Body of pancreas (tissue), 4 donors: Measurements from ENCODE around the gene PTGS2. TPM values are rescaled to one million over a fixed set of nuclear protein-coding genes. Genes with fewer than 3 reads are reported as not detected.
"Not testable (repeated sequence)": the region's sequence is repeated elsewhere in the genome, so short reads cannot be mapped to it uniquely, and the experiment has no call there.

Experiments used
- ATAC-seq: fragments of 150-250 bp; one replicate; pipeline ENCODE4 v1.9.1; 2016
- DNase-seq, 4 donors: peaks; one replicate each; pipeline ENCODE4 v3.0.0-alpha.2; 2019
- H3K27ac ChIP-seq, 4 donors: fragments of 200-600 bp; sonication (generic); 1 replicate in 3 of 4; 2 replicates in 1 of 4; pipeline versions ENCODE4 v1.5.1 to v1.6.1; 2016 to 2019; ENCODE audit warnings: mild to moderate bottlenecking in 1 of 4, mixed read lengths in 1 of 4, moderate library complexity in 1 of 4
- H3K27me3 ChIP-seq, 2 donors: fragments of 200-600 bp; sonication (generic); one replicate each; pipeline ENCODE4 v1.6.0; 2016; ENCODE audit warnings: mild to moderate bottlenecking in 1 of 2
- H3K36me3 ChIP-seq, 2 donors: fragments of 200-600 bp; sonication (generic); replicated peaks in 1 of 2; 2 replicates each; pipeline ENCODE4 v1.5.1; 2016; ENCODE audit warnings: low read depth in 2 of 2; ENCODE audit not compliant: insufficient read depth in 1 of 2
- H3K4me1 ChIP-seq: fragments of 200-600 bp; sonication (generic); one replicate; pipeline ENCODE4 v1.6.0; 2016
- H3K4me3 ChIP-seq, 2 donors: fragments of 200-600 bp; sonication (generic); 1 replicate in 1 of 2; 2 replicates in 1 of 2; pipeline ENCODE4 v1.5.1; 2016 to 2019
- H3K9me3 ChIP-seq, 3 donors: fragments of 200-600 bp; sonication (generic); 1 replicate in 2 of 3; 2 replicates in 1 of 3; pipeline ENCODE4 v1.5.1; 2016
- POLR2A ChIP-seq, 3 donors: fragments of 450-650 bp; IDR thresholded peaks; one replicate each; pipeline ENCODE4 v1.6.1; 2016; ENCODE audit warnings: antibody characterized with exemption in 3 of 3, mild to moderate bottlenecking in 2 of 3
- WGBS, 2 donors: methylation state at CpG; one replicate each; pipeline ENCODE4 v1.1.5; 2017; 5-methylcytosine and 5-hydroxymethylcytosine counted together
- intact Hi-C: fragments of 100-400 bp; cut with DNase I; formaldehyde crosslinking; loops from one replicate; pipeline ENCODE4 v1.15.1; 2023
- total RNA-seq, 2 donors: library from RNA; depleted of rRNA; stranded (reverse); fragments of >200 nt; gene quantifications; one replicate each; pipeline ENCODE4 v1.1.0, GENCODE V29; 2016
- TF ChIP-seq, protein P1 (sequence below), 7 experiments: fragments of 450-650 bp in 4 of 7; fragments of 200-600 bp in 3 of 7; sonication (generic) in 3 of 7; IDR thresholded peaks; one replicate each; pipeline ENCODE4 v1.5.1; 2016 to 2019; ENCODE audit warnings: antibody characterized with exemption in 7 of 7

Gene PTGS2
- total RNA-seq, 2 donors from 2014 or later: 1.3 to 3.3 TPM

DNA sequence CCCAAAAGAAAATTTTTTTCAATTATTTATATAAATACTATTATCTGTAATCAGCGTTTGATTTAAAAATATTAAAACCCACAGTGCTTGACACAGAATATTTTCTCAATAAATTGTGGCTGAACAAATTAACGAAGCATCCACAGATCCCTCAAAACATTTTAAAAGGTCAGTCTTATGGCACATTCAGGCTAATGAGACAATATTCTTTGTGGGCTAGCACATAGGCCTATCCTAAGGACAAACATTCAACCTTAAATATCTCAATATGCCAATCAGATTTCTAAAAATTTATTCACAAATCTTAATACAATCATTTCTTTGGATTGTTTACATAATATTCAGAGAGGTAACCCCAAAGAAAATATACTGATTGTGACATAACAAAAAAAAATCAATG is 8.1 kb downstream of the PTGS2 start:
- Histone ChIP-seq H3K27me3 (no peaks in the 10 kb centered on the region), H3K36me3 (no peaks in the 10 kb centered on the region), H3K4me3 (no peak overlapping the region), H3K4me1 (no peaks in the 10 kb centered on the region), H3K9me3 (no peaks in the 10 kb centered on the region), H3K27ac (no peak overlapping the region)
- ATAC-seq (no peak), DNase-seq (no peak)
- 56 to 62% methylated on average over 2 of the region's 2 CpGs for WGBS, 2 donors
- intact Hi-C loops: no loop called here
- TF ChIP-seq POLR2A (IDR thresholded peaks at IDR 0.05): no peak
- TF ChIP-seq, protein P1, sequence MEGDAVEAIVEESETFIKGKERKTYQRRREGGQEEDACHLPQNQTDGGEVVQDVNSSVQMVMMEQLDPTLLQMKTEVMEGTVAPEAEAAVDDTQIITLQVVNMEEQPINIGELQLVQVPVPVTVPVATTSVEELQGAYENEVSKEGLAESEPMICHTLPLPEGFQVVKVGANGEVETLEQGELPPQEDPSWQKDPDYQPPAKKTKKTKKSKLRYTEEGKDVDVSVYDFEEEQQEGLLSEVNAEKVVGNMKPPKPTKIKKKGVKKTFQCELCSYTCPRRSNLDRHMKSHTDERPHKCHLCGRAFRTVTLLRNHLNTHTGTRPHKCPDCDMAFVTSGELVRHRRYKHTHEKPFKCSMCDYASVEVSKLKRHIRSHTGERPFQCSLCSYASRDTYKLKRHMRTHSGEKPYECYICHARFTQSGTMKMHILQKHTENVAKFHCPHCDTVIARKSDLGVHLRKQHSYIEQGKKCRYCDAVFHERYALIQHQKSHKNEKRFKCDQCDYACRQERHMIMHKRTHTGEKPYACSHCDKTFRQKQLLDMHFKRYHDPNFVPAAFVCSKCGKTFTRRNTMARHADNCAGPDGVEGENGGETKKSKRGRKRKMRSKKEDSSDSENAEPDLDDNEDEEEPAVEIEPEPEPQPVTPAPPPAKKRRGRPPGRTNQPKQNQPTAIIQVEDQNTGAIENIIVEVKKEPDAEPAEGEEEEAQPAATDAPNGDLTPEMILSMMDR (IDR thresholded peaks at IDR 0.05): no peak

GRCh38 chr1:186671136-186671825 is 8.9 kb downstream of the PTGS2 start:
- no peaks in the 10 kb centered on the region for H3K9me3 ChIP-seq
- H3K4me3 ChIP-seq: no peak overlapping the region
- ATAC-seq: no peak
- 81 to 89% methylated on average over 2 of the region's 2 CpGs for WGBS, 2 donors
- H3K4me1 ChIP-seq: no peaks in the 10 kb centered on the region
- no peak for DNase-seq
- no peak for TF ChIP-seq POLR2A (IDR thresholded peaks at IDR 0.05)
- TF ChIP-seq, protein P1 (IDR thresholded peaks at IDR 0.05): no peak
- intact Hi-C loops: no loop called here
- no peak overlapping the region for H3K27ac ChIP-seq
- no peaks in the 10 kb centered on the region for H3K27me3 ChIP-seq
- no peaks in the 10 kb centered on the region for H3K36me3 ChIP-seq

DNA sequence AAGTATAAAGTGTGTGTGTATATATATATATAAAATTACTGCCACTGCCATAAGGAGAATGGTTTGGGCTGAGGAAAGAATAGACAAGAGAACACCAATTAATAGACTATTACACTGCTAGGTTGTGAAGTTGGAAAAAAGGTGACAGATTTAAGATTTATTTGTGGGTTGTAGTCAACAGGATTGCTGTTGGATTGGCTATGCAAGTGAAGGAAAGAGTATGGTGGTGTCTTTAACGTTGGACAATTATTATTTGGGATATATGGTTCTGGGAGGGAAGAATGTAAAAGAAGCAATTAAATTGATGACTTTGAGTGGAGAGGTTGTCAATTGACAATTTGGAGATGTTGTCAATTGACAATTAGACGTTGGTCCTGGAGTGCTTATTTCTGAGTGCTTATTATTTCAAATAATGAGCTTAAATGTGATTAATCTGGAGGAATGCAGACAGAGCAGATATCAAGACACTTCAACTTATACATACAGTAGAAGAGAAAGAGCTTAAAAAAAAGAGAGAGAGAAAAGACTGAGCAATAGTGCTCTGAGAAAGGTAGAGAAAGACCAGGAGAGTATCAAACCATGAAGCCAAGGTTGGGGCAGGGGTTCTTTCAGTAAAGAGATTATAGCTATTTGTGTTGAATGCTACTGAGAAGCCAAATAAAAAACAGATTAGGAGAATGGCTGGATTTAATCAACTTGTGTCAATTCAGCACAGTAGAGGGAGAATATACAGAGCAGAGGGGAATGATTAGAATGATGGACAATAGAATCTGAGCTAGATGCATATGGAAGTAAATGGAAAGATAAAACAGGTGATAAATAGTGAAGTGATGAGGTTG is 9.7 kb downstream of the PTGS2 start:
- H3K27ac ChIP-seq: no peak overlapping the region
- ATAC-seq (no peak), DNase-seq (no peak)
- no peaks in the 10 kb centered on the region for H3K9me3 ChIP-seq
- no peaks in the 10 kb centered on the region for H3K36me3 ChIP-seq
- intact Hi-C loops: no loop called here
- TF ChIP-seq, protein P1 (IDR thresholded peaks at IDR 0.05): no peak
- TF ChIP-seq POLR2A (IDR thresholded peaks at IDR 0.05): no peak
- no peaks in the 10 kb centered on the region for H3K27me3 ChIP-seq
- 33 to 40% methylated on average over 2 of the region's 2 CpGs for WGBS, 2 donors
- H3K4me3 ChIP-seq: no peak overlapping the region
- H3K4me1 ChIP-seq: no peaks in the 10 kb centered on the region

DNA sequence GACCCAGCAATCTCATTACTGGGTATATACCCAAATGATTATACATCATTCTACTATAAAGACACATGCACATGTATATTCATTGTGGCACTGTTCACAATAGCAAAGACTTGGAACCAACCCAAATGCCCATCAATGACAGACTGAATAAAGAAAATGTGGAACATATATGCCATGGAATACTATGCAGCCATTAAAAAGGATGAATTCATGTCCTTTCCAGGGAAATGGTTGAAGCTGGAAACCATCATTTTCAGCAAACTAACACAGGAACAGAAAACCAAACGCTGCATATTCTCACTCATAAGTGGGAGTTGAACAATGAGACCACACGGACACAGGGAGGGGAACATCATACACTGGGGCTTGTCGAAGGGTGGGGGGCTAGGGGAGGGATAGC is 10.4 kb downstream of the PTGS2 start:
- H3K27ac ChIP-seq, DNase-seq, ATAC-seq, intact Hi-C loops, H3K9me3 ChIP-seq, H3K36me3 ChIP-seq, H3K27me3 ChIP-seq, H3K4me1 ChIP-seq, H3K4me3 ChIP-seq: not testable (repeated sequence)
- 71 to 82% methylated on average over 3 of the region's 3 CpGs for WGBS, 2 donors

DNA sequence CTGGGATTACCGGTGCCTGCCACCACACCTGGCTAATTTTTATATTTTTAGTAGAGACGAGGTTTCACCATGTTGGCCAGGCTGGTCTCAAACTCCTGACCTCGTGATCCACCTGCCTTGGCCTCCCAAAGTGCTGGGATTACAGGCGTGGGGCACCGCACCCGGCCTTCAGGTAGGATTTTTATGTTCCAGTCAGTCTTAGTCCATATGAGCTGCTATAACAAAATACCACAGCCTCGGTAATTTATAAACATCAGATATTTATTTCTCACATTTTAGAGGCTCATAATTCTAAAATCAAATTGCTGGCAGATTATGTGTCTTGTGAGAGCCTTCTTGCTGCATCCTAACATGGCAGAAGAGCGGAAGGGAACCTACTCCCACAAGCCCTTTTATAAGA is 16.0 kb downstream of the PTGS2 start:
- H3K4me3 ChIP-seq, intact Hi-C loops, ATAC-seq, DNase-seq, H3K36me3 ChIP-seq, H3K9me3 ChIP-seq, H3K27me3 ChIP-seq, H3K27ac ChIP-seq, H3K4me1 ChIP-seq: not testable (repeated sequence)
- 79 to 81% methylated on average over 8 of the region's 8 CpGs for WGBS, 2 donors
